HG03457 (cell line): ENCODE data around the gene FGD2.

Experiments
- ATAC-seq: cut with Tn5 transposase; IDR thresholded peaks from one replicate; pipeline ENCODE4 v1.9.1; 2021; ENCODE audit warnings: moderate number of reproducible peaks; ENCODE audit not compliant: unreplicated experiment

Gene FGD2

GRCh38 chr6:36970892-36971842 lies 34.3 kb upstream of the FGD2 start:
- ATAC-seq: no peak

GRCh38 chr6:36971921-36972673 lies 33.4 kb upstream of the FGD2 start:
- ATAC-seq: no peak

- ATAC-seq: no peak
These were observed 32.3 kb upstream of the FGD2 start for GRCh38 chr6:36973190-36973589.

GRCh38 chr6:36973647-36974046 lies 31.8 kb upstream of the FGD2 start:
- no peak for ATAC-seq

GRCh38 chr6:36975231-36976006 lies 30.0 kb upstream of the FGD2 start:
- no peak for ATAC-seq

- ATAC-seq: no peak
These were observed 29.5 kb upstream of the FGD2 start for GRCh38 chr6:36976007-36976264.

- no peak for ATAC-seq
These were observed 28.9 kb upstream of the FGD2 start for GRCh38 chr6:36976509-36976908.

- no peak for ATAC-seq
These were observed 28.5 kb upstream of the FGD2 start for GRCh38 chr6:36976931-36977330.

GRCh38 chr6:36977470-36977941 lies 27.9 kb upstream of the FGD2 start:
- no peak for ATAC-seq

GRCh38 chr6:36978421-36979346 lies 26.8 kb upstream of the FGD2 start:
- ATAC-seq: no peak

GRCh38 chr6:36979347-36979742 lies 26.1 kb upstream of the FGD2 start:
- ATAC-seq: no peak

GRCh38 chr6:36980129-36980528 lies 25.3 kb upstream of the FGD2 start:
- no peak for ATAC-seq

GRCh38 chr6:36980876-36981619 lies 24.4 kb upstream of the FGD2 start:
- ATAC-seq: no peak

- no peak for ATAC-seq
These were observed 21.9 kb upstream of the FGD2 start for GRCh38 chr6:36983538-36983937.

- no peak for ATAC-seq
These were observed 20.7 kb upstream of the FGD2 start for GRCh38 chr6:36984581-36985416.

- no peak for ATAC-seq
These were observed 20.0 kb upstream of the FGD2 start for GRCh38 chr6:36985417-36985807.

- peak; percentile 60 for ATAC-seq
These were observed 19.4 kb upstream of the FGD2 start, which contains the start of gene MTCH1 for GRCh38 chr6:36985808-36986703. Gene MTCH1 (minus strand): TSS chr6:36986196. CDS start chr6:36986173, 23 bp downstream.

GRCh38 chr6:36986704-36987047 lies 18.8 kb upstream of the FGD2 start:
- ATAC-seq: no peak
